IMR-90 (cell line): ENCODE results near the gene ITPR3. TPM values are rescaled to one million over a fixed set of nuclear protein-coding genes. Genes with fewer than 3 reads are reported as not detected.

Source experiments
- ATAC-seq: fragments of 200-7000 bp; cut with Tn5 transposase; 2 replicates; pipeline ENCODE4 v1.9.1; 2020; ENCODE audit warnings: low read depth, mild to moderate bottlenecking, moderate library complexity
- BruUV-seq: library from RNA; stranded (reverse); fragments of 400-500 nt; replicated peaks from 2 replicates; lab custom pipeline; 2021; lab: Mats Ljungman, UMichigan
- CTCF ChIA-PET: fragments of 300-600 bp; formaldehyde crosslinking; extraction: SDS; loops from one replicate; lab custom pipeline; 2021; ENCODE audit warnings: antibody characterized with exemption; lab: Yijun Ruan, JAX
- POLR2A ChIA-PET: fragments of 300-600 bp; sonication (Branson Sonifier 250); formaldehyde crosslinking; loops from one replicate; lab custom pipeline; 2022; ENCODE audit warnings: antibody characterized with exemption; ENCODE audit not compliant: unreplicated experiment; lab: Charles Lee
- DNase-seq: peaks from one replicate; pipeline ENCODE4 v3.0.0; 2013
- H2AFZ ChIP-seq: replicated peaks from 2 replicates; pipeline ENCODE3; 2013; ENCODE audit warnings: low read length, mild to moderate bottlenecking; ENCODE audit not compliant: poor library complexity
- H2AK5ac ChIP-seq: 2 replicates; pipeline ENCODE4 v1.6.1; 2013; ENCODE audit warnings: low read depth, low read length, inconsistent platforms
- H2AK9ac ChIP-seq: replicated peaks from 2 replicates; pipeline ENCODE3; 2013; ENCODE audit warnings: mild to moderate bottlenecking, low read depth, low read length, moderate library complexity; ENCODE audit not compliant: poor library complexity
- H2BK120ac ChIP-seq: 2 replicates; pipeline ENCODE4 v1.6.1; 2013; ENCODE audit warnings: low read depth, low read length, inconsistent platforms
- H2BK15ac ChIP-seq: 3 replicates; pipeline ENCODE4 v1.6.1; 2013; ENCODE audit warnings: low read depth, low read length, inconsistent platforms
- H2BK20ac ChIP-seq: 2 replicates; pipeline ENCODE4 v1.6.1; 2013; ENCODE audit warnings: low read depth, mild to moderate bottlenecking, inconsistent platforms, low read length, moderate library complexity
- H2BK5ac ChIP-seq: 2 replicates; pipeline ENCODE4 v1.6.1; 2013; ENCODE audit warnings: mild to moderate bottlenecking, low read depth, low read length, inconsistent platforms; ENCODE audit not compliant: poor library complexity, severe bottlenecking
- H3K14ac ChIP-seq: replicated peaks from 2 replicates; pipeline ENCODE4 v1.6.1; 2013; ENCODE audit warnings: low read depth, low read length, inconsistent platforms
- H3K18ac ChIP-seq: 2 replicates; pipeline ENCODE4 v1.6.1; 2013; ENCODE audit warnings: low read depth, low read length, control low read depth
- H3K23ac ChIP-seq: 2 replicates; pipeline ENCODE4 v1.6.1; 2013; ENCODE audit warnings: low read depth, low read length, inconsistent platforms
- H3K27ac ChIP-seq: 2 replicates; pipeline ENCODE4 v1.5.1; 2013; ENCODE audit warnings: mild to moderate bottlenecking, control low read depth, low read length; ENCODE audit not compliant: insufficient read depth
- H3K27me3 ChIP-seq: 2 replicates; pipeline ENCODE4 v1.6.1; 2013; ENCODE audit warnings: low read length; ENCODE audit not compliant: control insufficient read depth, insufficient read depth
- H3K36me3 ChIP-seq: 2 replicates; pipeline ENCODE4 v1.6.1; 2013; ENCODE audit warnings: low read length, mixed read lengths; ENCODE audit not compliant: control insufficient read depth, insufficient read depth
- H3K4ac ChIP-seq: 2 replicates; pipeline ENCODE4 v1.6.1; 2013; ENCODE audit warnings: low read depth, low read length, inconsistent platforms
- H3K4me1 ChIP-seq: 2 replicates; pipeline ENCODE4 v1.6.1; 2013; ENCODE audit warnings: low read length, mixed read lengths; ENCODE audit not compliant: control insufficient read depth, insufficient read depth
- H3K4me2 ChIP-seq: 2 replicates; pipeline ENCODE4 v1.6.1; 2013; ENCODE audit warnings: low read depth, mild to moderate bottlenecking, control low read depth, low read length, moderate library complexity
- H3K4me3 ChIP-seq: 2 replicates; pipeline ENCODE4 v1.5.1; 2013; ENCODE audit warnings: low read depth, mild to moderate bottlenecking, control low read depth, low read length, moderate library complexity; ENCODE audit not compliant: insufficient read depth
- H3K56ac ChIP-seq: 2 replicates; pipeline ENCODE4 v1.6.1; 2013; ENCODE audit warnings: low read length, inconsistent platforms; ENCODE audit not compliant: insufficient read depth; ENCODE audit errors: extremely low read depth
- H3K79me1 ChIP-seq, 2 experiments: 2 replicates each; pipeline ENCODE4 v1.6.1; 2013; ENCODE audit warnings: low read length in 2 of 2, inconsistent platforms in 1 of 2, low read depth in 1 of 2
- H3K9ac ChIP-seq: 2 replicates; pipeline ENCODE4 v1.6.1; 2013; ENCODE audit warnings: low read depth, low read length, control low read depth
- H3K9me1 ChIP-seq: 2 replicates; pipeline ENCODE4 v1.6.1; 2013; ENCODE audit warnings: low read length, inconsistent platforms; ENCODE audit not compliant: insufficient read depth
- H3K9me3 ChIP-seq: 2 replicates; pipeline ENCODE4 v1.6.1; 2013; ENCODE audit warnings: low read length; ENCODE audit not compliant: control insufficient read depth, insufficient read depth
- H4K20me1 ChIP-seq: 2 replicates; pipeline ENCODE4 v1.6.1; 2013; ENCODE audit warnings: low read length, inconsistent platforms; ENCODE audit not compliant: insufficient read depth
- H4K5ac ChIP-seq: 2 replicates; pipeline ENCODE4 v1.6.1; 2013; ENCODE audit warnings: mild to moderate bottlenecking, low read depth, low read length, control low read depth
- H4K8ac ChIP-seq, 2 experiments: 2 replicates each; pipeline ENCODE4 v1.6.1; 2013; ENCODE audit warnings: low read depth in 2 of 2, low read length in 2 of 2, control low read depth in 1 of 2, inconsistent platforms in 1 of 2
- H4K91ac ChIP-seq: 2 replicates; pipeline ENCODE4 v1.6.1; 2013; ENCODE audit warnings: low read depth, low read length, inconsistent platforms; ENCODE audit not compliant: insufficient read depth
- CEBPB ChIP-seq: IDR thresholded peaks from 2 replicates; pipeline ENCODE4 v1.6.1; 2012; ENCODE audit warnings: low read depth, low read length, improper control_type of control experiment
- ELK1 ChIP-seq: fragments of 150-350 bp; IDR thresholded peaks from 2 replicates; pipeline ENCODE4 v1.6.1; 2016; ENCODE audit warnings: low read depth, mild to moderate bottlenecking, low read length, moderate library complexity, borderline replicate concordance
- WGBS, 2 experiments: methylation state at CpG; one replicate each; pipeline versions ENCODE4 v1.1.5 to v1.1.7; 2013; ENCODE audit warnings: missing lambda C conversion rate in 2 of 2; ENCODE audit not compliant: insufficient read length in 1 of 2; ENCODE audit errors: extremely low coverage in 2 of 2; 5-methylcytosine and 5-hydroxymethylcytosine counted together
- dilution Hi-C: fragments of 300-500 bp; cut with HindIII; formaldehyde crosslinking; loops from one replicate; pipeline ENCODE4 v1.14.3; 2018; ENCODE audit warnings: low sequenced_read_pairs; ENCODE audit not compliant: unreplicated experiment
- in situ Hi-C: fragments of 300-500 bp; cut with MboI; formaldehyde crosslinking; loops from 3 replicates; pipeline ENCODE4 v1.14.3; 2019; ENCODE audit warnings: low sequenced_read_pairs, inconsistent platforms, mixed read lengths
- intact Hi-C: fragments of 100-400 bp; cut with micrococcal nuclease; formaldehyde crosslinking; loops from 2 replicates; pipeline ENCODE4 v1.10.0; 2022
- polyA plus RNA-seq, 3 experiments: library from polyadenylated mRNA; depleted of rRNA; stranded (reverse); fragments of >200 nt; gene quantifications; 2 replicates each; pipeline ENCODE4 v1.2.3, GENCODE V29; 2012; ENCODE audit warnings: low replicate concordance in 1 of 3
- total RNA-seq: library from RNA; depleted of rRNA; stranded (reverse); fragments of >200 nt; gene quantifications from 2 replicates; pipeline ENCODE4 v1.2.3, GENCODE V29; 2012

The ITPR3 gene
- total and polyA plus RNA-seq, 2 of the 4 experiments (the other 2 are of a cell fraction) = 1.6 to 3.7 TPM

GRCh38 chr6:33622456-33623431 lies 1.6 kb downstream of the ITPR3 start:
- DNase-seq = no peak
- TF ChIP-seq CEBPB (peak; percentile 33; the same call in 1 of the 2 replicates), ELK1 (no peak)
- H3K27me3 ChIP-seq = no peaks in the 10 kb centered on the region; the same call in 1 of the 2 replicates
- ATAC-seq = no peak
- H2BK20ac ChIP-seq = no peak overlapping the region
- H3K79me1 ChIP-seq = peaks cover 0 to 10% of the 10 kb centered on the region in 2 experiments; a peak in 1 of 4 replicates
- H3K27ac ChIP-seq = no peak overlapping the region
- peaks cover 2% of the 10 kb centered on the region; the same call in 1 of the 2 replicates for H3K9me1 ChIP-seq
- H4K91ac ChIP-seq = no peak overlapping the region
- H3K4me1 ChIP-seq = peaks cover 4% of the 10 kb centered on the region; the same call in 1 of the 2 replicates
- POLR2A ChIA-PET = no interaction called here
- H3K4me2 ChIP-seq = no peak overlapping the region
- no peak overlapping the region for H4K8ac ChIP-seq
- intact Hi-C loops (loop anchor here (1.0 kb wide), 1 partner anchor 35 kb away; no protein-coding TSS in a partner anchor), in situ Hi-C loops (no loop called here), dilution Hi-C loops (no loop called here)
- no peak overlapping the region for H2BK120ac ChIP-seq
- no peaks in the 10 kb centered on the region for H3K9me3 ChIP-seq
- H3K14ac ChIP-seq = no peak overlapping the region
- H3K9ac ChIP-seq = no peak overlapping the region
- H4K20me1 ChIP-seq = no peaks in the 10 kb centered on the region
- H3K18ac ChIP-seq = no peak overlapping the region
- no peak overlapping the region for H2BK5ac ChIP-seq
- H3K23ac ChIP-seq = no peak overlapping the region
- no peak overlapping the region for H3K4ac ChIP-seq
- no peak overlapping the region for H4K5ac ChIP-seq
- H2BK15ac ChIP-seq = no peak overlapping the region
- no peaks in the 10 kb centered on the region for H3K36me3 ChIP-seq
- H2AK5ac ChIP-seq = no peak overlapping the region
- H3K4me3 ChIP-seq = no peak overlapping the region
- 100% methylated on average over 1 of the region's 12 CpGs; no CpG with 5 or more reads in 1 of the 2 experiments for WGBS, 2 experiments
- CTCF ChIA-PET = interaction anchor here (0.6 to 0.7 kb wide), 2 partner anchors 29 to 78 kb away, joined by 3 read pairs; no protein-coding TSS in a partner anchor
- BruUV-seq = no TSS peak
- peak overlapping the region; percentile 80 for H2AFZ ChIP-seq
- H2AK9ac ChIP-seq = peak overlapping the region; percentile 84
- no peak overlapping the region for H3K56ac ChIP-seq
